ENCODE data around the gene XYLT2. TPM values are rescaled to one million over a fixed set of nuclear protein-coding genes. Genes with fewer than 3 reads are reported as not detected.

The XYLT2 gene
- total and polyA plus RNA-seq, 2 of the 13 experiments (the other 11 are each of a cell fraction or from before 2014, with no cell fraction given) = 17.0 to 22.1 TPM

DNA sequence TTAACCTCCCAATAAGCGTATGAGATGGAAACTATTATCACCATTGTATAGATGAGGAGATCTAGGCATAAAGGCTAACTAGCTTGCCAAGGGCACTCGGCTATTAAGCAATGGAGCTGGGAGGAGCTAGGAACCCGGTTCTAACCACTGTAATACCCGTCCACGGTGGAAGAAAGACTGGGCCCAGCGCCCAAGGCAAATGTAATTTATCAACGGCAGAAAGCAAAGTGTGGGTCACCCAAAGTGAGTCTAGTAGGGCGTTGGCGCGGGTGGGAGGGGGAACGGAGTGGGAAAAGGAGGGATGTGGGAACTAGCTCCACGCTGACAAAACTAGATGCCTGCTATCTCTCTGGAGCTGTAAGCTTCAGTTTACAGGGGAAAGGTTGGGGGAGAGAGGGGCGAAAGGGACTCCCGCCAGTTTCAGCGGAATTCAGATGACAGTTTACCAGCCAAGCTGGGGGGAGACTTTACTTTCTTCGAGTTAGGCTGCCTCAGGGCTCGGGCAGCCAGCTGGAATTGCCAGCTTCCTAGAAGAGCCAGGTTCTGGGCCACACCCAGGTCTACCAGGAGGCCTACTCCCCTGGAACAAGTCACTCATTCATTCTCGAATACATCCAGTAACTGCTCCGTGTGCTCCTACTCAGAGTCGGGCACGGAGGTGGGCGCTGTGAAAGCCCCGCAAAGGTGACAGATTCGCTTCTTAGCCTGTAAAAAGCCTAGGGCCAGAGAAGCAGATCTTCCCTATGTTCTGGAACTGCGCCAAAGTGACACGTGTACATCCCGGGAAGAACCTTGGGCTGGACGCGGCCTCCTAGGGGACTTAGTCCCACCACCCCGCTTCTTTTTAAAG lies 50.6 kb downstream of the XYLT2 start (continued):
- TF ChIP-seq, protein P1, sequence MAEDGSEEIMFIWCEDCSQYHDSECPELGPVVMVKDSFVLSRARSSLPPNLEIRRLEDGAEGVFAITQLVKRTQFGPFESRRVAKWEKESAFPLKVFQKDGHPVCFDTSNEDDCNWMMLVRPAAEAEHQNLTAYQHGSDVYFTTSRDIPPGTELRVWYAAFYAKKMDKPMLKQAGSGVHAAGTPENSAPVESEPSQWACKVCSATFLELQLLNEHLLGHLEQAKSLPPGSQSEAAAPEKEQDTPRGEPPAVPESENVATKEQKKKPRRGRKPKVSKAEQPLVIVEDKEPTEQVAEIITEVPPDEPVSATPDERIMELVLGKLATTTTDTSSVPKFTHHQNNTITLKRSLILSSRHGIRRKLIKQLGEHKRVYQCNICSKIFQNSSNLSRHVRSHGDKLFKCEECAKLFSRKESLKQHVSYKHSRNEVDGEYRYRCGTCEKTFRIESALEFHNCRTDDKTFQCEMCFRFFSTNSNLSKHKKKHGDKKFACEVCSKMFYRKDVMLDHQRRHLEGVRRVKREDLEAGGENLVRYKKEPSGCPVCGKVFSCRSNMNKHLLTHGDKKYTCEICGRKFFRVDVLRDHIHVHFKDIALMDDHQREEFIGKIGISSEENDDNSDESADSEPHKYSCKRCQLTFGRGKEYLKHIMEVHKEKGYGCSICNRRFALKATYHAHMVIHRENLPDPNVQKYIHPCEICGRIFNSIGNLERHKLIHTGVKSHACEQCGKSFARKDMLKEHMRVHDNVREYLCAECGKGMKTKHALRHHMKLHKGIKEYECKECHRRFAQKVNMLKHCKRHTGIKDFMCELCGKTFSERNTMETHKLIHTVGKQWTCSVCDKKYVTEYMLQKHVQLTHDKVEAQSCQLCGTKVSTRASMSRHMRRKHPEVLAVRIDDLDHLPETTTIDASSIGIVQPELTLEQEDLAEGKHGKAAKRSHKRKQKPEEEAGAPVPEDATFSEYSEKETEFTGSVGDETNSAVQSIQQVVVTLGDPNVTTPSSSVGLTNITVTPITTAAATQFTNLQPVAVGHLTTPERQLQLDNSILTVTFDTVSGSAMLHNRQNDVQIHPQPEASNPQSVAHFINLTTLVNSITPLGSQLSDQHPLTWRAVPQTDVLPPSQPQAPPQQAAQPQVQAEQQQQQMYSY (CRISPR knock-in tag; IDR thresholded peaks at IDR 0.05) = 0 out of 2 replicates have a peak, but pooled peaks have one; percentile 6
- no peak for TF ChIP-seq ZNF619 (CRISPR knock-in tag; IDR thresholded peaks at IDR 0.05)
- 0 out of 2 replicates have a peak, but pooled peaks have one; percentile 39 for TF ChIP-seq ZNF101 (CRISPR knock-in tag; IDR thresholded peaks at IDR 0.05; ENCODE audit: borderline replicate concordance, low read depth)
- TF ChIP-seq DPF2 (CRISPR knock-in tag; IDR thresholded peaks at IDR 0.05; ENCODE audit: borderline replicate concordance, low read depth) = no peak
- TF ChIP-seq, protein P2, sequence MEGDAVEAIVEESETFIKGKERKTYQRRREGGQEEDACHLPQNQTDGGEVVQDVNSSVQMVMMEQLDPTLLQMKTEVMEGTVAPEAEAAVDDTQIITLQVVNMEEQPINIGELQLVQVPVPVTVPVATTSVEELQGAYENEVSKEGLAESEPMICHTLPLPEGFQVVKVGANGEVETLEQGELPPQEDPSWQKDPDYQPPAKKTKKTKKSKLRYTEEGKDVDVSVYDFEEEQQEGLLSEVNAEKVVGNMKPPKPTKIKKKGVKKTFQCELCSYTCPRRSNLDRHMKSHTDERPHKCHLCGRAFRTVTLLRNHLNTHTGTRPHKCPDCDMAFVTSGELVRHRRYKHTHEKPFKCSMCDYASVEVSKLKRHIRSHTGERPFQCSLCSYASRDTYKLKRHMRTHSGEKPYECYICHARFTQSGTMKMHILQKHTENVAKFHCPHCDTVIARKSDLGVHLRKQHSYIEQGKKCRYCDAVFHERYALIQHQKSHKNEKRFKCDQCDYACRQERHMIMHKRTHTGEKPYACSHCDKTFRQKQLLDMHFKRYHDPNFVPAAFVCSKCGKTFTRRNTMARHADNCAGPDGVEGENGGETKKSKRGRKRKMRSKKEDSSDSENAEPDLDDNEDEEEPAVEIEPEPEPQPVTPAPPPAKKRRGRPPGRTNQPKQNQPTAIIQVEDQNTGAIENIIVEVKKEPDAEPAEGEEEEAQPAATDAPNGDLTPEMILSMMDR (CRISPR knock-in tag; IDR thresholded peaks at IDR 0.05) = no peak
- TF ChIP-seq, protein P3, sequence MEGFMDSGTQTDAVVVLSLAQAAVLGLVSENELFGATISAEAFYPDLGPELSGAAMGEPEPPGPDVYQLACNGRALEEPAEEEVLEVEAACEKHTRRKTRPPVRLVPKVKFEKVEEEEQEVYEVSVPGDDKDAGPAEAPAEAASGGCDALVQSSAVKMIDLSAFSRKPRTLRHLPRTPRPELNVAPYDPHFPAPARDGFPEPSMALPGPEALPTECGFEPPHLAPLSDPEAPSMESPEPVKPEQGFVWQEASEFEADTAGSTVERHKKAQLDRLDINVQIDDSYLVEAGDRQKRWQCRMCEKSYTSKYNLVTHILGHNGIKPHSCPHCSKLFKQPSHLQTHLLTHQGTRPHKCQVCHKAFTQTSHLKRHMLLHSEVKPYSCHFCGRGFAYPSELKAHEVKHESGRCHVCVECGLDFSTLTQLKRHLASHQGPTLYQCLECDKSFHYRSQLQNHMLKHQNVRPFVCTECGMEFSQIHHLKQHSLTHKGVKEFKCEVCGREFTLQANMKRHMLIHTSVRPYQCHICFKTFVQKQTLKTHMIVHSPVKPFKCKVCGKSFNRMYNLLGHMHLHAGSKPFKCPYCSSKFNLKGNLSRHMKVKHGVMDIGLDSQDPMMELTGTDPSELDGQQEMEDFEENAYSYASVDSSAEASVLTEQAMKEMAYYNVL (CRISPR knock-in tag; IDR thresholded peaks at IDR 0.05; ENCODE audit: borderline replicate concordance) = no peak
- TF ChIP-seq EZH2 (conservative IDR thresholded peaks at IDR 0.05; ENCODE audit: low read depth, low read length) = no peak
- TF ChIP-seq, protein P4, sequence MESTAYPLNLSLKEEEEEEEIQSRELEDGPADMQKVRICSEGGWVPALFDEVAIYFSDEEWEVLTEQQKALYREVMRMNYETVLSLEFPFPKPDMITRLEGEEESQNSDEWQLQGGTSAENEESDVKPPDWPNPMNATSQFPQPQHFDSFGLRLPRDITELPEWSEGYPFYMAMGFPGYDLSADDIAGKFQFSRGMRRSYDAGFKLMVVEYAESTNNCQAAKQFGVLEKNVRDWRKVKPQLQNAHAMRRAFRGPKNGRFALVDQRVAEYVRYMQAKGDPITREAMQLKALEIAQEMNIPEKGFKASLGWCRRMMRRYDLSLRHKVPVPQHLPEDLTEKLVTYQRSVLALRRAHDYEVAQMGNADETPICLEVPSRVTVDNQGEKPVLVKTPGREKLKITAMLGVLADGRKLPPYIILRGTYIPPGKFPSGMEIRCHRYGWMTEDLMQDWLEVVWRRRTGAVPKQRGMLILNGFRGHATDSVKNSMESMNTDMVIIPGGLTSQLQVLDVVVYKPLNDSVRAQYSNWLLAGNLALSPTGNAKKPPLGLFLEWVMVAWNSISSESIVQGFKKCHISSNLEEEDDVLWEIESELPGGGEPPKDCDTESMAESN (CRISPR knock-in tag; conservative IDR thresholded peaks at IDR 0.05) = no peak
- TF ChIP-seq, protein P5, sequence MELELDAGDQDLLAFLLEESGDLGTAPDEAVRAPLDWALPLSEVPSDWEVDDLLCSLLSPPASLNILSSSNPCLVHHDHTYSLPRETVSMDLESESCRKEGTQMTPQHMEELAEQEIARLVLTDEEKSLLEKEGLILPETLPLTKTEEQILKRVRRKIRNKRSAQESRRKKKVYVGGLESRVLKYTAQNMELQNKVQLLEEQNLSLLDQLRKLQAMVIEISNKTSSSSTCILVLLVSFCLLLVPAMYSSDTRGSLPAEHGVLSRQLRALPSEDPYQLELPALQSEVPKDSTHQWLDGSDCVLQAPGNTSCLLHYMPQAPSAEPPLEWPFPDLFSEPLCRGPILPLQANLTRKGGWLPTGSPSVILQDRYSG (CRISPR knock-in tag; IDR thresholded peaks at IDR 0.05) = no peak
- TF ChIP-seq, protein P6, sequence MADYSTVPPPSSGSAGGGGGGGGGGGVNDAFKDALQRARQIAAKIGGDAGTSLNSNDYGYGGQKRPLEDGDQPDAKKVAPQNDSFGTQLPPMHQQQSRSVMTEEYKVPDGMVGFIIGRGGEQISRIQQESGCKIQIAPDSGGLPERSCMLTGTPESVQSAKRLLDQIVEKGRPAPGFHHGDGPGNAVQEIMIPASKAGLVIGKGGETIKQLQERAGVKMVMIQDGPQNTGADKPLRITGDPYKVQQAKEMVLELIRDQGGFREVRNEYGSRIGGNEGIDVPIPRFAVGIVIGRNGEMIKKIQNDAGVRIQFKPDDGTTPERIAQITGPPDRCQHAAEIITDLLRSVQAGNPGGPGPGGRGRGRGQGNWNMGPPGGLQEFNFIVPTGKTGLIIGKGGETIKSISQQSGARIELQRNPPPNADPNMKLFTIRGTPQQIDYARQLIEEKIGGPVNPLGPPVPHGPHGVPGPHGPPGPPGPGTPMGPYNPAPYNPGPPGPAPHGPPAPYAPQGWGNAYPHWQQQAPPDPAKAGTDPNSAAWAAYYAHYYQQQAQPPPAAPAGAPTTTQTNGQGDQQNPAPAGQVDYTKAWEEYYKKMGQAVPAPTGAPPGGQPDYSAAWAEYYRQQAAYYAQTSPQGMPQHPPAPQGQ (CRISPR knock-in tag; IDR thresholded peaks at IDR 0.05; ENCODE audit: borderline replicate concordance) = no peak
- TF ChIP-seq, protein P7, sequence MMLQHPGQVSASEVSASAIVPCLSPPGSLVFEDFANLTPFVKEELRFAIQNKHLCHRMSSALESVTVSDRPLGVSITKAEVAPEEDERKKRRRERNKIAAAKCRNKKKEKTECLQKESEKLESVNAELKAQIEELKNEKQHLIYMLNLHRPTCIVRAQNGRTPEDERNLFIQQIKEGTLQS (CRISPR knock-in tag; IDR thresholded peaks at IDR 0.05) = no peak

Data from HepG2 (cell line).